GM19463 (cell line): ENCODE data around the gene ACBD3.

Source experiments
- ATAC-seq: cut with Tn5 transposase; IDR thresholded peaks from one replicate; pipeline ENCODE4 v1.9.1; 2021; ENCODE audit warnings: mild to moderate bottlenecking, moderate library complexity; ENCODE audit not compliant: unreplicated experiment

ACBD3 gene

GRCh38 chr1:226135059-226135651 lies 51.4 kb downstream of the ACBD3 start:
- ATAC-seq: no peak

- no peak for ATAC-seq
Observed at GRCh38 chr1:226134170-226135058, 52.1 kb downstream of the ACBD3 start.

DNA sequence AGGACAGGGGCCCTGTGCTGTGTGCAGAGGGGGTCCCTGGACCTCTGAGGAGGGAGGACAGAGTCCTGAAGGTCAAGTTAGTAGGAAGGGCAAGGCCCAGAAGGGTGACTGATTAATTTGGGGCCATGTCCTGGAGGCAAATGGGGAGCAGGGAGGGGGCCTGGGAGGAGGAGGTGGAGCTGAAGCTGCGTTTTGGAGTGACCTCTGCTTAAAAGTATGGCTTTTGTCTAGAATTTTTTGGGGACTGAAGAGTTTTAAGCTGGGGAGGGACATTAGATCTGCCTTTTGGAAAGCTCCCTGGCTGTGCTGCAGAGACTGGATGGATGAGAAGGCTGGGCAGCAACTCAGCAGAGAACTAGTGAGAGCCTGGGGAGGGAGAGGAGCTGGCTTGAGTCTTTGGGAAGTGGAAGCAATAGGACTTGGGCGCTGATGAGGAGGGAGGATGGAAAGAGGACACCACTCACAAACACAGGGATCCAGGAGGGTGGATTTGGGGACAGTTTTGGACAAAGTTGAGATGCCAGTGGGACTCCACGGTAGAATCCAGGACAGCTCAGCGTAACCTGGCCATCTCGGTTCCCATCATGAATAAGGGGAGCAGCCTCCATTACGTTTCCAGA lies 52.9 kb downstream of the ACBD3 start:
- ATAC-seq: no peak

GRCh38 chr1:226132728-226133503 lies 53.6 kb downstream of the ACBD3 start:
- no peak for ATAC-seq

- no peak for ATAC-seq
Observed at GRCh38 chr1:226131639-226132038, 54.9 kb downstream of the ACBD3 start.

GRCh38 chr1:226129230-226129629 lies 57.3 kb downstream of the ACBD3 start:
- no peak for ATAC-seq

- no peak for ATAC-seq
Observed at GRCh38 chr1:226128487-226129075, 58.0 kb downstream of the ACBD3 start.

GRCh38 chr1:226126824-226127569 lies 59.5 kb downstream of the ACBD3 start:
- ATAC-seq: no peak

DNA sequence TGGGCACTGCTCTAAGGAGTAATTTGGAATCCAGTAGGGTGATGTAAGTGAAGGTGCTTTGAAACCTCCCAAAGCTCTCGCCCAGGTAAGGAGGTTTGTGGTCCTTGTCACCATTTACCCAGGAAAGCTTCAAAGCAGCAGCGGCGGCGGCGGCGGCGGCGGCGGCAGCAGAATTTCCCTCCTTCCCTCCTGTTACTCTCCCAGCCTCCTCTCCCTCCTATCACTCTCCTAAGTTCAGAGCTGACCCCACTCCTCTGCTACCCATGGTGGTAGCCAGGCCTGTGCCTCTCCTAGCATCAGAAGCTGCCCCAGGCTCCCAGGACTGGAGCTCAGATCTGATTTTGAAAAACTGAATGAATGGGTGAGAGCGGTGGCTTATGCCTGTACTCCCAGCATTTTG lies 60.7 kb downstream of the ACBD3 start:
- no peak for ATAC-seq

GRCh38 chr1:226125097-226125630 lies 61.4 kb downstream of the ACBD3 start:
- ATAC-seq: peak; percentile 17

DNA sequence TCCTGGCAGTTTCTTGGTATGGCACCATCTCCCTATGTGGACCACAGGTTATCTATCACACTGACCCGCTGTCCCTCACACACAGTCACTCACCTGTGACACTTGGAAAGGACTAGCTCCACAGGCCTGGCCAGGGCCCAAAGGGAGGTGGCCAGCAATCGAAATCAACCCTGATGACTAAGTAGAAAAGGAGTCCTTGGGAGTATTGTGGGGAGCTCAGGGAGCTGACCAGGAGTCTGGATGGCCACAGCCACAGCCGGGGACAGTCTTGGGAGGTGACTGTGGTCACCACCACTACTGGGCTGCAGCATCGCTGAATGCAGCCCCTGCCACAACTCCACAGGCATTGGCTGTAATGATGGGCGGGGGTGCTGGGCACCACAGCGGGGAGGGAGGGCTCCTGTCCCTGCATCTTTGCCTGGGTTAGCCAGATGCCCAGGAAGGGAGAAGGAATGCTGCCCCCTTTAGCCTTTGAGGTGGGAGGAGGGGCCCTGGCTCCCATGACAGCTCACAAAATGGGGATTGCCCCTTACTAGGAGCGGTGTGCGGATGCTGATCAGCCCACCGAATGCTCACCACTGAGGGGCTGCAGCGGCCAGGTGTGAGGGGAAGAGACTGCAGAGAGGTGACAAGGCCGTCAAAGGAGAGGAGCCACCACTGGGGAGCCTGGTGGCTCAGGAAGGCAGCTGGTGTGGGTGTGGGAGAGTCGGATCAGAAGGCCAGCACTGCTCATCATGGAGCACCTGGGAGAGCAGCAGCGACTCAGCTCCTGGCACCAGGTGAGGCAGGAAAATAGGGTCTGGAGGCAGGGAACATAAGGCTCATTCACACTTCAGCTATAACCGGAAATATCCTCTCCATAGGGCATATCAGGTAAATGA lies 62.7 kb downstream of the ACBD3 start:
- no peak for ATAC-seq

- no peak for ATAC-seq
Observed at GRCh38 chr1:226123212-226123560, 63.4 kb downstream of the ACBD3 start.

- ATAC-seq: peak; percentile 56
Observed at GRCh38 chr1:226121587-226122400, 64.7 kb downstream of the ACBD3 start.

- no peak for ATAC-seq
Observed at GRCh38 chr1:226121049-226121586, 65.4 kb downstream of the ACBD3 start.

GRCh38 chr1:226120398-226120797 lies 66.1 kb downstream of the ACBD3 start:
- no peak for ATAC-seq

DNA sequence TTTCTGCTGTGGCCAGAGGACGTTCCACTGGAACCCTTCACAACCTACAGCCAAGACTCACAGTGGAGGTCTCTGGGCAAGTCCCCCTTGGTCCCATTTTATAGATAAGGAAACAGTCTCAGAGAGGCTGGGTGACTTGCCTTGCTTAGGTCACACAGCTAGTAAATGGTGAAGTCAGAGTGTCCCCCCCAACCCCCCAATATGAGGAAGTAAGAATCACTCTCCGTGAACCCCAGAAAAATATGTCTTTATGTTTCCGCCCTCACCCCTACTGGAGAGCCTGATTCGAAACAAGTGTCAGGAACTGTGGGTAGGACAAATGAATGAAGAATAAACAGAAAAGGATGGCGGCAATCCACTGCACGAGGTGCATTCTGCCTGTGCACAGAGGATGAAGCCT lies 67.4 kb downstream of the ACBD3 start:
- no peak for ATAC-seq

DNA sequence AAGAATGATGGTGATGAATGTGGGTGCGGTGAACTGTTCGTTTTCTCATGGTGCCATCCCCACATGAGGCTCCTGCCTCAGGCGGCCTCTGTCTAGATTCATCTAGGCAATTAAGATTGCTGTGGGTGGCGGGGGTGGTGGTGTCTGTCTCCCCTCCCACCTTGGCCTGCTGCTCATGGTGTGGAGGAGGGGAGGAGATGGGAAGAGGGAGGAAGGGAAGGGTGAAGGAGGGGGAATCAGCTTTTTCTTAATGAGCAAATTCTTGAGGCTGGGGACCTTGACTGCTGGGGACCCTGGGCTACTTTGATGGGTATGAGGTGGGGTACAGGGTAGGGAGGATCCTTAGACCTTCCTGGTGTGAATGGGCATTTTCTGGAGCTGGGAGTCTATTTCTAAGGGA lies 68.2 kb downstream of the ACBD3 start:
- ATAC-seq: no peak

DNA sequence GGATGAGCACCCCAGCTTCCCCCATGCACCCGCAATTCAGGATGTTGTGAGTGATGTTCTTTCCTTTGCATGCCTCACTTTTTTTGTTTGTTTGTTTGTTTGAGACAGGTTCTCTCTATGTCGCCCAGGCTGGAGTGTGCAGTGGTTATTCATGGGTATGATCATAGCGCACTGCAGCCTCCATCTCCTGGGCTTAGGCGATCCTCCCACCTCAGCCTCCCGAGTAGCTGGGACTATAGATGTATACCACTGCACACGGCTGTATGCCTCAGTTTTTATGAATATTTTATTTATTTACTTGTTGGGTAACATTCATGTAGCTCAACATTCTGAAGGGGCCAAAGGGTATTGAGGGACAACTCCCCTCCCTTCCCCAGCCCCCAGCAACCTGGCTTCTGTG lies 69.2 kb downstream of the ACBD3 start:
- ATAC-seq: no peak
